Stimulated activated CD4-positive, alpha-beta T cell treated with anti-CD3 and anti-CD28 coated beads, TNF-alpha, amount 100 ng/mL, for 24 hours (primary cell): ENCODE results near the gene PICALM.

Experiments used
- DNase-seq, 3 experiments: peaks; one replicate each; pipeline ENCODE4 v3.0.0-alpha.2; 2020; ENCODE audit warnings: low read depth in 3 of 3

The PICALM gene

GRCh38 chr11:86050196-86050709 lies 18.6 kb downstream of the PICALM start:
- DNase-seq: no peak

GRCh38 chr11:86047275-86047991 lies 21.5 kb downstream of the PICALM start:
- DNase-seq: peak in 2 of 3 experiments; percentile 16 to 43

- no peak for DNase-seq
These were observed 22.8 kb downstream of the PICALM start for GRCh38 chr11:86046116-86046515.

GRCh38 chr11:86043765-86044503 lies 24.9 kb downstream of the PICALM start:
- no peak for DNase-seq

- DNase-seq: peak in 1 of 3 experiments; percentile 16
These were observed 26.9 kb downstream of the PICALM start for GRCh38 chr11:86041975-86042378.

GRCh38 chr11:86040919-86041850 lies 27.7 kb downstream of the PICALM start:
- DNase-seq: no peak

- DNase-seq: no peak
These were observed 29.8 kb downstream of the PICALM start for GRCh38 chr11:86039094-86039493.

GRCh38 chr11:86037743-86038142 lies 31.1 kb downstream of the PICALM start:
- no peak for DNase-seq

- DNase-seq: no peak
These were observed 33.0 kb downstream of the PICALM start for GRCh38 chr11:86035920-86036319.

- no peak for DNase-seq
These were observed 33.7 kb downstream of the PICALM start for GRCh38 chr11:86035164-86035563.

- no peak for DNase-seq
These were observed 34.2 kb downstream of the PICALM start for GRCh38 chr11:86034710-86035109.

GRCh38 chr11:86021377-86021776 lies 47.5 kb downstream of the PICALM start:
- no peak for DNase-seq

GRCh38 chr11:86018249-86018648 lies 50.6 kb downstream of the PICALM start:
- DNase-seq: no peak

GRCh38 chr11:86016451-86016850 lies 52.4 kb downstream of the PICALM start:
- no peak for DNase-seq

- DNase-seq: no peak
These were observed 53.2 kb downstream of the PICALM start for GRCh38 chr11:86015699-86016098.

GRCh38 chr11:86014221-86014620 lies 54.7 kb downstream of the PICALM start:
- DNase-seq: no peak

GRCh38 chr11:86013713-86014112 lies 55.2 kb downstream of the PICALM start:
- no peak for DNase-seq

GRCh38 chr11:86011175-86011574 lies 57.7 kb downstream of the PICALM start:
- no peak for DNase-seq

- DNase-seq: no peak
These were observed 65.2 kb downstream of the PICALM start for GRCh38 chr11:86003654-86004053.

- no peak for DNase-seq
These were observed 66.5 kb downstream of the PICALM start for GRCh38 chr11:86002431-86002830.

GRCh38 chr11:85991508-85991907 lies 77.4 kb downstream of the PICALM start:
- no peak for DNase-seq

- DNase-seq: no peak
These were observed 79.1 kb downstream of the PICALM start for GRCh38 chr11:85989746-85990145.
